MM.1S (cell line): ENCODE data around the gene KCNIP4.

ENCODE experiments used
- DNase-seq: peaks from one replicate; pipeline ENCODE4 v3.0.0-alpha.2; 2015
- H2AFZ ChIP-seq: fragments of 300-600 bp; sonication (generic); 2 replicates; pipeline ENCODE4 v1.6.0; 2016; ENCODE audit warnings: antibody characterized with exemption, low read length
- H3F3A ChIP-seq: fragments of 300-600 bp; sonication (generic); 2 replicates; pipeline ENCODE4 v1.6.1; 2016; ENCODE audit warnings: mild to moderate bottlenecking, antibody characterized with exemption, low read length, moderate library complexity, mixed read lengths; ENCODE audit not compliant: insufficient read depth
- H3K27ac ChIP-seq: fragments of 300-600 bp; sonication (generic); 2 replicates; pipeline ENCODE4 v1.5.1; 2016; ENCODE audit warnings: mild to moderate bottlenecking, low read length
- H3K27me3 ChIP-seq: fragments of 300-600 bp; sonication (generic); replicated peaks from 2 replicates; pipeline ENCODE4 v1.6.0; 2016; ENCODE audit warnings: low read length; ENCODE audit not compliant: insufficient read depth
- H3K36me3 ChIP-seq: fragments of 300-600 bp; sonication (generic); replicated peaks from 2 replicates; pipeline ENCODE4 v1.6.1; 2016; ENCODE audit warnings: mild to moderate bottlenecking, low read length, mixed read lengths; ENCODE audit not compliant: insufficient read depth
- H3K4me1 ChIP-seq: fragments of 300-600 bp; sonication (generic); 2 replicates; pipeline ENCODE4 v1.6.1; 2016; ENCODE audit warnings: low read length, mixed read lengths
- H3K4me2 ChIP-seq: fragments of 300-600 bp; sonication (generic); 2 replicates; pipeline ENCODE4 v1.6.0; 2016; ENCODE audit warnings: low read depth, low read length
- H3K4me3 ChIP-seq: fragments of 300-600 bp; sonication (generic); 2 replicates; pipeline ENCODE4 v1.5.1; 2016; ENCODE audit warnings: low read length, mixed read lengths
- H3K79me2 ChIP-seq: fragments of 300-600 bp; sonication (generic); 2 replicates; pipeline ENCODE4 v1.6.1; 2016; ENCODE audit warnings: mixed run types, low read length, mixed read lengths
- H3K9ac ChIP-seq: fragments of 300-600 bp; sonication (generic); 2 replicates; pipeline ENCODE4 v1.6.1; 2016; ENCODE audit warnings: low read length, mixed read lengths
- H3K9me2 ChIP-seq: fragments of 300-600 bp; sonication (generic); replicated peaks from 2 replicates; pipeline ENCODE4 v1.6.1; 2016; ENCODE audit warnings: mild to moderate bottlenecking, low read length, mixed read lengths; ENCODE audit not compliant: insufficient read depth
- H3K9me3 ChIP-seq: fragments of 300-600 bp; sonication (generic); replicated peaks from 2 replicates; pipeline ENCODE4 v1.6.1; 2016; ENCODE audit warnings: mild to moderate bottlenecking, low read length, mixed read lengths; ENCODE audit not compliant: insufficient read depth
- H4K20me1 ChIP-seq: fragments of 300-600 bp; sonication (generic); 2 replicates; pipeline ENCODE4 v1.6.1; 2016; ENCODE audit warnings: mild to moderate bottlenecking, low read length, moderate library complexity, mixed read lengths; ENCODE audit not compliant: insufficient read depth
- EZH2 ChIP-seq: fragments of 300-600 bp; sonication (generic); optimal IDR thresholded peaks from 2 replicates; pipeline ENCODE3; 2017; ENCODE audit warnings: low read depth, mild to moderate bottlenecking, antibody characterized with exemption, low read length, mixed read lengths
- EZH2phosphoT487 ChIP-seq: fragments of 300-600 bp; sonication (generic); IDR thresholded peaks from 2 replicates; pipeline ENCODE4 v1.6.1; 2018; ENCODE audit warnings: antibody characterized with exemption, low read length
- TF ChIP-seq, protein P1 (sequence below): fragments of 300-600 bp; sonication (generic); IDR thresholded peaks from 2 replicates; pipeline ENCODE4 v1.5.1; 2016; ENCODE audit warnings: antibody characterized with exemption, low read length, mixed read lengths

The KCNIP4 gene

DNA sequence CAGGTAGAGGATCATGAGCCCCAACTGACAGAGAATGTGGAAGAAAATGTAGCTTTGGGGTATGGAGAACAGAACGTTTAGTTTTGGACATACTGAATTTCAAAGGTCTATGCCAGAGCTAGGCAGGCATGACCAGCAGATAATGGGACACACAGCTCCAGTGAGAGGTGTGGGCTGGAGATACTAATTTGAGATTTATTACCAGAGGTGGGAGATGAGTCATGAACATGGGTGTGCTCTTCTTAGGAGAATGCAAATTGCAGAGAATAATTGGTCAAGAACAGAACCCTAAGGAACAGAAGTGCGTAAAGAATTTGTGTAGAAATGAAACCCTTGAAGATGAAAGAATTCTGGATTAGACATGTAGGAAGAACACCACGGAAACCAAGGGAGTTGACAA lies 1123.1 kb downstream of the KCNIP4 start:
- H3K4me1 ChIP-seq = no peaks in the 10 kb centered on the region
- H3F3A ChIP-seq = no peaks in the 10 kb centered on the region
- no peaks in the 10 kb centered on the region for H3K9me2 ChIP-seq
- TF ChIP-seq, protein P1, sequence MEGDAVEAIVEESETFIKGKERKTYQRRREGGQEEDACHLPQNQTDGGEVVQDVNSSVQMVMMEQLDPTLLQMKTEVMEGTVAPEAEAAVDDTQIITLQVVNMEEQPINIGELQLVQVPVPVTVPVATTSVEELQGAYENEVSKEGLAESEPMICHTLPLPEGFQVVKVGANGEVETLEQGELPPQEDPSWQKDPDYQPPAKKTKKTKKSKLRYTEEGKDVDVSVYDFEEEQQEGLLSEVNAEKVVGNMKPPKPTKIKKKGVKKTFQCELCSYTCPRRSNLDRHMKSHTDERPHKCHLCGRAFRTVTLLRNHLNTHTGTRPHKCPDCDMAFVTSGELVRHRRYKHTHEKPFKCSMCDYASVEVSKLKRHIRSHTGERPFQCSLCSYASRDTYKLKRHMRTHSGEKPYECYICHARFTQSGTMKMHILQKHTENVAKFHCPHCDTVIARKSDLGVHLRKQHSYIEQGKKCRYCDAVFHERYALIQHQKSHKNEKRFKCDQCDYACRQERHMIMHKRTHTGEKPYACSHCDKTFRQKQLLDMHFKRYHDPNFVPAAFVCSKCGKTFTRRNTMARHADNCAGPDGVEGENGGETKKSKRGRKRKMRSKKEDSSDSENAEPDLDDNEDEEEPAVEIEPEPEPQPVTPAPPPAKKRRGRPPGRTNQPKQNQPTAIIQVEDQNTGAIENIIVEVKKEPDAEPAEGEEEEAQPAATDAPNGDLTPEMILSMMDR = no peak
- TF ChIP-seq EZH2phosphoT487 = no peak
- no peaks in the 10 kb centered on the region for H3K27me3 ChIP-seq
- no peak for DNase-seq
- no peaks in the 10 kb centered on the region for H3K36me3 ChIP-seq
- H3K79me2 ChIP-seq = no peaks in the 10 kb centered on the region
- H2AFZ ChIP-seq = no peak overlapping the region
- no peak overlapping the region for H3K27ac ChIP-seq
- H3K4me3 ChIP-seq = no peak overlapping the region
- no peak overlapping the region for H3K9ac ChIP-seq
- no peaks in the 10 kb centered on the region for H4K20me1 ChIP-seq
- no peaks in the 10 kb centered on the region for H3K9me3 ChIP-seq
- H3K4me2 ChIP-seq = no peak overlapping the region

DNA sequence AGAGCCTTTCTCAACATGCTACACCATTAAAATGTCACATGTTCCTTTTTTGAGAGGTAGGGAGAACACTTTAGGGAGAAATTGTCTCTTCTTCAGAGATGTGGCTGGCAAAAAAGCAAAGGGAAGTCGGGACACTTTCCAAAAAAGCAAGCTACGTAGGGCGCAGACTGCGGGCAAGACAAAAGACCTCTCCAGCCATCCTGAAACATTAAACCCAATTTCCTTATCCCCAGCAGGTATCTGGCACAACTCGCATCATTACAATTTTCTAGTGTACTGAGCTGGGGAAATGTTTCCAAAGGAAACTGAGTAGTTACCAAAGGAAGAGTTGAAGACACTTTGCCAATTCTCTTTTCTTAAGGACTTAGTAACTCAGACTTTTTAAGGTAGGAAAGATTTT lies 1132.3 kb downstream of the KCNIP4 start:
- Histone ChIP-seq H3K27me3 (no peaks in the 10 kb centered on the region), H3K4me1 (no peaks in the 10 kb centered on the region), H3K36me3 (no peaks in the 10 kb centered on the region), H3K9me2 (no peaks in the 10 kb centered on the region), H3K4me3 (no peak overlapping the region), H2AFZ (no peak overlapping the region), H3K4me2 (no peak overlapping the region), H3K27ac (no peak overlapping the region), H3K79me2 (no peaks in the 10 kb centered on the region), H3K9ac (no peak overlapping the region), H3F3A (no peaks in the 10 kb centered on the region), H4K20me1 (no peaks in the 10 kb centered on the region), H3K9me3 (no peaks in the 10 kb centered on the region)
- no peak for DNase-seq
- TF ChIP-seq EZH2phosphoT487 = no peak
- TF ChIP-seq EZH2 = no peak
- TF ChIP-seq, protein P1 = no peak

DNA sequence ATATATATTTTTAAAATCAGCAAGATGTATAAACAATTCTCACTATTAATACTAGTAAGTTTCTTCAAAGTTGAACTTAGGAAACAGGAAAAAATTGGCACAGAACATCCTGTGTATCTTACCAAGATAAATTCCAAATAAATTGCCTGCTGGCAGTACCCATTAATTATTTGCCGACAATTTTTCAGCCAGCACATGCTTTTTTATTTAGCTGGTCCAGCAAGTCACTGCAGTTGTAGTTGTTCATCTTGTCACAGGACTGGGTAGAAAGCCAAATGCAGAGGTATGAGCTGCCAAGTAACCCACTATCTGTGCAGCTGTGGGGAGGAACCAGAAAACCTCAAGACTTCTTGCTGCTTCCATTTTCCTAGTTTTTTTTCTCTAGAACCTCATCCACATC lies 1134.9 kb downstream of the KCNIP4 start:
- Histone ChIP-seq H3K9me2 (no peaks in the 10 kb centered on the region), H3K4me3 (no peak overlapping the region), H4K20me1 (no peaks in the 10 kb centered on the region), H3F3A (no peaks in the 10 kb centered on the region), H3K4me2 (no peak overlapping the region), H3K36me3 (no peaks in the 10 kb centered on the region), H3K9me3 (no peaks in the 10 kb centered on the region), H3K27me3 (no peaks in the 10 kb centered on the region), H3K9ac (no peak overlapping the region), H3K4me1 (no peaks in the 10 kb centered on the region), H3K79me2 (no peaks in the 10 kb centered on the region), H3K27ac (no peak overlapping the region), H2AFZ (no peak overlapping the region)
- TF ChIP-seq, protein P1 = no peak
- TF ChIP-seq EZH2phosphoT487 (no peak), EZH2 (no peak)
- DNase-seq = no peak

DNA sequence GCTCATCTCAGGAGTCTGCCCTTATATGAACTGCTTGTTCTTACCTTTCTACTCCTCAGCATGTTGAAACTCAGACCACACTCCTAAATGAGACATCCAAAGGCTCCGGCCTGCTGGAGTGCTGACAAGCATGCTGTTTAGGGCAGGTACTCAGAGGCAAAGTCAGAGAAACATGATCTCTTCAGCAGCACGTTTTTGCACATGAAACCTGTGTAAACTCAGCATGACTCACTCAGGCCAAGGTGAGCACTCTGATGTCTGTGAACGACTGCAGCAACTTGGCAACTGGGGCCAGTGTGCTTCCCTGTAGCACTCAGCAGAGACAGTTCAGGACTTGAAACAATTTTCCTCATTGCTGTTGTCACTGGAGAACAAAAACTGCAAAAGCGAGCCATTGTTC lies 1138.8 kb downstream of the KCNIP4 start:
- Histone ChIP-seq H3K36me3 (no peaks in the 10 kb centered on the region), H3K4me2 (no peak overlapping the region), H3K9me3 (no peaks in the 10 kb centered on the region), H3K9me2 (no peaks in the 10 kb centered on the region), H3K4me3 (no peak overlapping the region), H3K9ac (no peak overlapping the region), H3F3A (no peaks in the 10 kb centered on the region), H2AFZ (no peak overlapping the region), H3K27me3 (no peaks in the 10 kb centered on the region), H3K79me2 (no peaks in the 10 kb centered on the region), H4K20me1 (no peaks in the 10 kb centered on the region), H3K4me1 (no peaks in the 10 kb centered on the region), H3K27ac (no peak overlapping the region)
- no peak for DNase-seq
- TF ChIP-seq EZH2 = no peak
- TF ChIP-seq, protein P1 = no peak
- TF ChIP-seq EZH2phosphoT487 = no peak
